ENCODE data around the gene C14orf132.

C14orf132 gene

GRCh38 chr14:96117960-96118359, 78.8 kb downstream of the C14orf132 start:
- FAIRE-seq (no peak), DNase-seq (ENCODE audit: low spot score) (no peak)

- FAIRE-seq, result no peak
- no peak for DNase-seq (ENCODE audit: low spot score)
Measured at GRCh38 chr14:96118391-96118790, 79.2 kb downstream of the C14orf132 start.

- FAIRE-seq (no peak), DNase-seq (ENCODE audit: low spot score) (no peak)
Measured at GRCh38 chr14:96119947-96120346, 80.8 kb downstream of the C14orf132 start.

GRCh38 chr14:96120392-96120791, 81.2 kb downstream of the C14orf132 start:
- FAIRE-seq (no peak), DNase-seq (ENCODE audit: low spot score) (no peak)

- FAIRE-seq, result no peak
- DNase-seq (ENCODE audit: low spot score), result no peak
Measured at GRCh38 chr14:96120941-96121340, 81.8 kb downstream of the C14orf132 start.

- FAIRE-seq, result no peak
- no peak for DNase-seq (ENCODE audit: low spot score)
Measured at GRCh38 chr14:96121660-96122395, 82.7 kb downstream of the C14orf132 start.

- DNase-seq (ENCODE audit: low spot score), result no peak
Measured at GRCh38 chr14:96122496-96122895, 83.3 kb downstream of the C14orf132 start.

GRCh38 chr14:96125536-96125935, 86.4 kb downstream of the C14orf132 start:
- DNase-seq (ENCODE audit: low spot score) (no peak), FAIRE-seq (no peak)

More at GRCh38 chr14:96122496-96122895, 83.3 kb downstream of the C14orf132 start:
- FAIRE-seq, result no peak

- FAIRE-seq, result no peak
- no peak for DNase-seq (ENCODE audit: low spot score)
Measured at GRCh38 chr14:96126339-96126782, 87.2 kb downstream of the C14orf132 start.

- DNase-seq (ENCODE audit: low spot score) (no peak), FAIRE-seq (no peak)
Measured at GRCh38 chr14:96126783-96127271, 87.7 kb downstream of the C14orf132 start.

- DNase-seq (ENCODE audit: low spot score) (no peak), FAIRE-seq (no peak)
Measured at GRCh38 chr14:96129128-96129736, 90.1 kb downstream of the C14orf132 start.

GRCh38 chr14:96130391-96130790, 91.2 kb downstream of the C14orf132 start:
- FAIRE-seq (no peak), DNase-seq (ENCODE audit: low spot score) (no peak)

- FAIRE-seq, result no peak
- DNase-seq (ENCODE audit: low spot score), result no peak
Measured at GRCh38 chr14:96130854-96131253, 91.7 kb downstream of the C14orf132 start.

GRCh38 chr14:96131836-96132235, 92.7 kb downstream of the C14orf132 start:
- DNase-seq (ENCODE audit: low spot score), result no peak
- no peak for FAIRE-seq

- no peak for DNase-seq (ENCODE audit: low spot score)
- no peak for FAIRE-seq
Measured at GRCh38 chr14:96134508-96134907, 95.3 kb downstream of the C14orf132 start.

GRCh38 chr14:96135285-96135684, 96.1 kb downstream of the C14orf132 start:
- DNase-seq (ENCODE audit: low spot score) (no peak), FAIRE-seq (no peak)

- peak; percentile 12 for DNase-seq (ENCODE audit: low spot score)
- FAIRE-seq, result no peak
Measured at GRCh38 chr14:96136371-96137005, 97.3 kb downstream of the C14orf132 start.

GRCh38 chr14:96138241-96138640, 99.1 kb downstream of the C14orf132 start:
- FAIRE-seq, result no peak
- no peak for DNase-seq (ENCODE audit: low spot score)

GRCh38 chr14:96139169-96139568, 100.0 kb downstream of the C14orf132 start:
- no peak for DNase-seq (ENCODE audit: low spot score)
- FAIRE-seq, result no peak

- DNase-seq (ENCODE audit: low spot score), result no peak
Measured at GRCh38 chr14:96139879-96140278, 100.7 kb downstream of the C14orf132 start.

GRCh38 chr14:96140952-96141351, 101.8 kb downstream of the C14orf132 start:
- FAIRE-seq (no peak), DNase-seq (ENCODE audit: low spot score) (no peak)

More at GRCh38 chr14:96139879-96140278, 100.7 kb downstream of the C14orf132 start:
- no peak for FAIRE-seq

Data from urothelium cell line (cell line).